CD4-positive, alpha-beta T cell (primary cell): Measurements from ENCODE around the gene FAT1. TPM values are rescaled to one million over a fixed set of nuclear protein-coding genes. Genes with fewer than 3 reads are reported as not detected.

Experiments
- ATAC-seq: fragments of 200-7000 bp; cut with Tn5 transposase; one replicate; pipeline ENCODE4 v1.10.0; 2022; ENCODE audit warnings: mild to moderate bottlenecking; ENCODE audit not compliant: poor library complexity
- CTCF ChIA-PET: fragments of 350-600 bp; sonication (Branson Sonifier 250); formaldehyde crosslinking; loops from one replicate; lab custom pipeline; 2021; ENCODE audit warnings: antibody characterized with exemption, inconsistent platforms; lab: Charles Lee
- POLR2A ChIA-PET: fragments of 350-600 bp; sonication (Branson Sonifier 250); formaldehyde crosslinking; loops from one replicate; lab custom pipeline; 2021; ENCODE audit warnings: antibody characterized with exemption, inconsistent platforms; lab: Charles Lee
- DNase-seq, 14 experiments: peaks; one replicate each; pipeline ENCODE4 v3.0.0-alpha.2; 2013 to 2020; ENCODE audit warnings: mixed read lengths in 2 of 14
- H3K27ac ChIP-seq, 2 donors: one replicate each; pipeline versions ENCODE4 v1.5.1 to v1.7.0; 2013; ENCODE audit warnings: low read length in 2 of 2, low read depth in 1 of 2, mild to moderate bottlenecking in 1 of 2
- H3K27me3 ChIP-seq, 2 experiments: 1 replicate in 1 of 2; 2 replicates in 1 of 2; pipeline versions ENCODE4 v1.6.1 to v1.7.0; 2013; ENCODE audit warnings: low read length in 2 of 2, control low read depth in 1 of 2, mild to moderate bottlenecking in 1 of 2, moderate library complexity in 1 of 2; ENCODE audit not compliant: insufficient read depth in 2 of 2, control insufficient read depth in 1 of 2
- H3K36me3 ChIP-seq: one replicate; pipeline ENCODE4 v1.6.1; 2013; ENCODE audit warnings: low read length, control low read depth; ENCODE audit not compliant: insufficient read depth
- H3K4me1 ChIP-seq: one replicate; pipeline ENCODE4 v1.6.1; 2013; ENCODE audit warnings: low read length, control low read depth; ENCODE audit not compliant: insufficient read depth
- H3K4me3 ChIP-seq: one replicate; pipeline ENCODE4 v1.5.1; 2013; ENCODE audit warnings: mild to moderate bottlenecking, low read length, moderate library complexity
- H3K9me3 ChIP-seq, 2 experiments: 1 replicate in 1 of 2; 2 replicates in 1 of 2; pipeline versions ENCODE4 v1.6.1 to v1.7.0; 2013; ENCODE audit warnings: low read length in 2 of 2, mild to moderate bottlenecking in 2 of 2, control low read depth in 1 of 2, moderate library complexity in 1 of 2; ENCODE audit not compliant: control insufficient read depth in 1 of 2, insufficient read depth in 1 of 2
- H3K27ac Mint-ChIP-seq: one replicate; pipeline ENCODE4 v1.8.0; 2020; ENCODE audit warnings: mixed read lengths
- H3K27me3 Mint-ChIP-seq: one replicate; pipeline ENCODE4 v1.8.0; 2021; ENCODE audit warnings: mixed read lengths
- H3K36me3 Mint-ChIP-seq: one replicate; pipeline ENCODE4 v1.8.0; 2021; ENCODE audit warnings: low read depth, mixed read lengths
- H3K4me1 Mint-ChIP-seq: one replicate; pipeline ENCODE4 v1.8.0; 2021; ENCODE audit warnings: low read depth, mixed read lengths
- H3K4me3 Mint-ChIP-seq: one replicate; pipeline ENCODE4 v1.8.0; 2020; ENCODE audit warnings: mild to moderate bottlenecking, mixed read lengths
- H3K9me3 Mint-ChIP-seq: one replicate; pipeline ENCODE4 v1.8.0; 2020; ENCODE audit warnings: mixed read lengths
- intact Hi-C, 2 experiments: fragments of 100-400 bp; cut with DNase I in 1 of 2; cut with micrococcal nuclease in 1 of 2; formaldehyde crosslinking; loops; one replicate each; pipeline versions ENCODE4 v1.15.1 to v1.9.0; 2023 to 2025; cut with DNase I, micrococcal nuclease
- total RNA-seq, 174 experiments: library from RNA in 2 of 174; stranded (reverse) in 2 of 174; gene quantifications; one replicate each; pipeline ENCODE4 v1.2.3 and lab custom pipeline; 2021 to 2026
- TF ChIP-seq, protein P1 (sequence below): fragments of 200-600 bp; IDR thresholded peaks from one replicate; pipeline ENCODE4 v1.8.0; 2022; ENCODE audit warnings: antibody characterized with exemption, mild to moderate bottlenecking

Gene FAT1
- total RNA-seq, 2 experiments from 2014 or later = 0.03 TPM; not detected in 1

DNA sequence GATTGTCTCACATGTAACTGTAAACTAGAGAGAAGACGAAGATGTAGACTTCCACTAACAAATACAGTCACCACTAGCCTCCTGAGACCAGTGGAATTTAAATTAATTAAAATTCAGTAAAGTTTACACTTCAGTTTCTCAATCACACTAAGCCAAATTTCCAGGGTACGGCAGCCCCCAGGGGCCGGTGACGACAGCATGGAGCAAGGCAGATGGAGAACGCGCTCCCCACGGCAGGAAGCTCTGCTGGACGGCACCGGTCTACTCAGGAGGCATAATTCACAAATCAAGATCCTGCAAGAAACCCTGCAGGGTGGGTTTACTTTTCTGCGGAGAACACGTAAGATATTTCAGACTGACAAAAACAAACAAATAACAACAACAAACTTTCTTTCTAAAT lies 80.7 kb downstream of the FAT1 start:
- H3K36me3 ChIP-seq = no peaks in the 10 kb centered on the region
- POLR2A ChIA-PET = no interaction called here
- H3K27ac ChIP-seq = no peak overlapping the region
- no peaks in the 10 kb centered on the region for H3K36me3 Mint-ChIP-seq
- no peak overlapping the region for H3K27ac Mint-ChIP-seq
- H3K4me1 Mint-ChIP-seq = no peaks in the 10 kb centered on the region
- no peak overlapping the region for H3K4me3 Mint-ChIP-seq
- no peaks in the 10 kb centered on the region for H3K4me1 ChIP-seq
- no peak overlapping the region for H3K4me3 ChIP-seq
- no peaks in the 10 kb centered on the region for H3K27me3 ChIP-seq
- DNase-seq (no peak), ATAC-seq (no peak)
- H3K27me3 Mint-ChIP-seq = peaks cover 3% of the 10 kb centered on the region
- TF ChIP-seq, protein P1, sequence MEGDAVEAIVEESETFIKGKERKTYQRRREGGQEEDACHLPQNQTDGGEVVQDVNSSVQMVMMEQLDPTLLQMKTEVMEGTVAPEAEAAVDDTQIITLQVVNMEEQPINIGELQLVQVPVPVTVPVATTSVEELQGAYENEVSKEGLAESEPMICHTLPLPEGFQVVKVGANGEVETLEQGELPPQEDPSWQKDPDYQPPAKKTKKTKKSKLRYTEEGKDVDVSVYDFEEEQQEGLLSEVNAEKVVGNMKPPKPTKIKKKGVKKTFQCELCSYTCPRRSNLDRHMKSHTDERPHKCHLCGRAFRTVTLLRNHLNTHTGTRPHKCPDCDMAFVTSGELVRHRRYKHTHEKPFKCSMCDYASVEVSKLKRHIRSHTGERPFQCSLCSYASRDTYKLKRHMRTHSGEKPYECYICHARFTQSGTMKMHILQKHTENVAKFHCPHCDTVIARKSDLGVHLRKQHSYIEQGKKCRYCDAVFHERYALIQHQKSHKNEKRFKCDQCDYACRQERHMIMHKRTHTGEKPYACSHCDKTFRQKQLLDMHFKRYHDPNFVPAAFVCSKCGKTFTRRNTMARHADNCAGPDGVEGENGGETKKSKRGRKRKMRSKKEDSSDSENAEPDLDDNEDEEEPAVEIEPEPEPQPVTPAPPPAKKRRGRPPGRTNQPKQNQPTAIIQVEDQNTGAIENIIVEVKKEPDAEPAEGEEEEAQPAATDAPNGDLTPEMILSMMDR = no peak
- H3K9me3 ChIP-seq = peaks cover 0 to 3% of the 10 kb centered on the region in 2 experiments
- intact Hi-C loops = no loop called here
- peaks cover 4% of the 10 kb centered on the region for H3K9me3 Mint-ChIP-seq
- CTCF ChIA-PET = no interaction called here

DNA sequence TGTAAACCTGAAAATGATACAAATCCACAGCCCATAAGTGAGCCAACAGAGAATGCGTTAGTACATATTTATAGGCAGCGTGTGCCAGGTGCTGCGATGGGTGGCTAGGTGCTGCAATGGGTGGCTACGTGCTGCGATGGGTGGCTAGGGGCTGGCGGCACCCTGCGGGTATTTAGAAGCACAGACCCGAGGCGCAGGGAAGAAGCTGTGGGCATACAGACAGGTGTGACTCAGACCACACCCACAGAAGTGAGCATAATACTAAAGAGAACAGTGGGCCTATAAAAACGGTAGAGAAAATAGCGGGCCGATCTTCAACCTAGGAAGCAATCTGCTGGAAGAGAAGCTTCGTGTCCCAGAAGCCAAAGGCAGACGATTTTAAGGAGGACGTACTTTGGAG lies 81.1 kb downstream of the FAT1 start:
- intact Hi-C loops = no loop called here
- H3K4me3 Mint-ChIP-seq = no peak overlapping the region
- TF ChIP-seq, protein P1 = no peak
- Histone ChIP-seq H3K27me3 (no peaks in the 10 kb centered on the region), H3K36me3 (no peaks in the 10 kb centered on the region), H3K4me3 (no peak overlapping the region), H3K4me1 (no peaks in the 10 kb centered on the region), H3K27ac (no peak overlapping the region), H3K9me3 (peaks cover 0 to 3% of the 10 kb centered on the region in 2 experiments)
- no peak for ATAC-seq
- H3K4me1 Mint-ChIP-seq = no peaks in the 10 kb centered on the region
- peaks cover 4% of the 10 kb centered on the region for H3K9me3 Mint-ChIP-seq
- H3K36me3 Mint-ChIP-seq = no peaks in the 10 kb centered on the region
- no peak for DNase-seq
- no peak overlapping the region for H3K27ac Mint-ChIP-seq
- peaks cover 3% of the 10 kb centered on the region for H3K27me3 Mint-ChIP-seq
- ChIA-PET CTCF (no interaction called here), POLR2A (no interaction called here)

DNA sequence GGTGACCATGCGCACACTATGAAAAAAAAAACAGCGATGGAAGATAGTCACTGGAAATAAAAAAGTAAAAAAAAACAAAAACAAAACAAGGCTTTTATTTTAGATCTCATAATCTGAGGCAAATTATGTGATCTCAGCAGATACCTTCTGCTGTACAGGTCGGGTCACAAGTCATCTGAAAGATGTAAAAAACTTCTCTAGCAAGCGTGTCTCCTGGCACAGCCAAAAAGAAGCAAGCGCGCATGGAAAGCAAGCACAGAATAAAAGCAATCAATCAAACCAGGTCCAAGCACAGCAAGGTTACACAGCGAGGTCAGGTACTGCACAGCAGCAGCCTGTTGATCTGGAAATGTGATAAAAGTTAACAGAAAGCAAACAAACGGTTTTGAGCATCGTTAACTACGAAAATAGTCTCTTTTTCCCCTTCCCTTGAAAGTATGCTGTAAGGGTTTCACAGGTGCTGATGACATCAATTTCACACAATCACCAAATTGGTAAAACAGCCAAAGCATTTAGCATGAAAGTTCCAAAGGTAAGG lies 89.0 kb downstream of the FAT1 start:
- H3K36me3 Mint-ChIP-seq = no peaks in the 10 kb centered on the region
- DNase-seq = no peak
- H3K27ac Mint-ChIP-seq = no peak overlapping the region
- no peaks in the 10 kb centered on the region for H3K36me3 ChIP-seq
- no peak overlapping the region for H3K4me3 ChIP-seq
- H3K27me3 ChIP-seq = no peaks in the 10 kb centered on the region
- ChIA-PET CTCF (no interaction called here), POLR2A (no interaction called here)
- H3K4me3 Mint-ChIP-seq = no peak overlapping the region
- H3K4me1 Mint-ChIP-seq = no peaks in the 10 kb centered on the region
- intact Hi-C loops = no loop called here
- H3K9me3 Mint-ChIP-seq = peaks cover 4% of the 10 kb centered on the region
- ATAC-seq = no peak
- no peaks in the 10 kb centered on the region for H3K4me1 ChIP-seq
- peaks cover 0 to 8% of the 10 kb centered on the region in 2 experiments for H3K9me3 ChIP-seq
- H3K27ac ChIP-seq = no peak overlapping the region
- TF ChIP-seq, protein P1 = no peak
- no peaks in the 10 kb centered on the region for H3K27me3 Mint-ChIP-seq
